GM19035 (cell line): Measurements from ENCODE around the gene ADGRL1.
"Not testable (repeated sequence)": the region's sequence is repeated elsewhere in the genome, so short reads cannot be mapped to it uniquely, and the experiment has no call there.

Experiments used
- ATAC-seq: cut with Tn5 transposase; IDR thresholded peaks from one replicate; pipeline ENCODE4 v1.9.1; 2021; ENCODE audit not compliant: unreplicated experiment

The ADGRL1 gene

DNA sequence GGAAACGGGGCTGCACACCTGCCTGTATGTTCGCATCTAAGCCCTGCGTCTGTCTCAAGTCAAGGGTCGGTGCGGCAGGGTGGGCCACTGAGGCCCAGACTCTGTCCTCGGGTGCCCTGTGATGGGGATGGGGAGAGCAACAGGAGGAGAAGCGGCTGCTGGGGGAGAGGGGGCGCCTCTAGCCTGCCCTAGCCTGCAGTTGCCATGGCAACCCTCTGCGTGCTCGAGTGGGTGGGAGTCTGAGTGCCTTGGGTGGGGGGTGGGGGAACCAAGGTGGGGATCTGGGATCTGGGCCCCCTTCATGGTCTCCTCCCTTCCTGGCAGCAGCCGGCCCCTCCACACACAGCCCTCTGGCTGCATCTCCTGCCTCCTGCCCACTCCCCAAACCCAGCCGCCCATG, 10.8 kb downstream of the ADGRL1 start:
- not testable (repeated sequence) for ATAC-seq

DNA sequence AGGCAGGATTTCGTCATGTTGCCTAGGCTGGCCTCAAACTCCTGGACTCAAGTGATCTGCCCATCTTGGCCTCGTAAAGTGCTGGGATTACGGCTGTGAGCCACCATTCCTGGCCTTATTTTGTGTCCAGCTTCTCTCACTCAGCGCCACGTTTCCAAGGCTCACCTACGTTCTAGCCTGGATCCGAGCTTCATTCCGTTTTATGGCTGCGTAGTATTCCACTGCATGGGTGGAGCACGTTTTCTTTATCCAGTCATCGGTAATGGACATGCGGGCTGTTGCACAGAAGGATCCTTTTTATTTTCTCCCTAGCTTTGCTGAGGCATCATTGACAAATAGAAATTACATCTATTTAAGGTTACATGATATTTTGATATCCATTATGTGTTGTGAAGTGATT, 16.6 kb downstream of the ADGRL1 start:
- no peak for ATAC-seq

- ATAC-seq, result not testable (repeated sequence)
These were observed 17.9 kb downstream of the ADGRL1 start for GRCh38 chr19:14188086-14188485.

DNA sequence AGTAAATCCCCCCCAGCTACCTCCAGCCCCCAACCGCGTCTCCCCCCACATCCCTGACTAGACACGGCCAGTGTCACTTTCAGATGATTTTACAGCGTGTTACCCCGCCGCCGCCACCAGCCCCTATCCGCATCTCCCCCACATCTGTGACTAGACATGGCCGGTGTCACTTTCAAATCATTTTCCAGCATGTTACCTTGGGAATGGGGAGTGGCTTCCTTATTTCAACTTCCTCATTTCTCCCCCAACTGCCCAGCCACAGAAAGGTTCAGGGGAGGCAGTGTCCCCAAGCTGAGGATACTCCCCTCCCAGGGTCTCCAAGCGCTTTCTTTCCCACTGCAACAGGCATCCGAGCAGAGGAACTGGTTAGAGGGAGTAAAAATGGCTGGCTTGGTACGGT, 18.4 kb downstream of the ADGRL1 start:
- ATAC-seq, result no peak

- not testable (repeated sequence) for ATAC-seq
These were observed 19.3 kb downstream of the ADGRL1 start for GRCh38 chr19:14186684-14187083.

- not testable (repeated sequence) for ATAC-seq
These were observed 20.3 kb downstream of the ADGRL1 start for GRCh38 chr19:14185691-14186090.

- ATAC-seq, result no peak
These were observed 20.8 kb downstream of the ADGRL1 start for GRCh38 chr19:14185158-14185557.

GRCh38 chr19:14183741-14184350, 22.1 kb downstream of the ADGRL1 start:
- no peak for ATAC-seq

GRCh38 chr19:14182476-14182875, 23.5 kb downstream of the ADGRL1 start:
- ATAC-seq, result no peak

DNA sequence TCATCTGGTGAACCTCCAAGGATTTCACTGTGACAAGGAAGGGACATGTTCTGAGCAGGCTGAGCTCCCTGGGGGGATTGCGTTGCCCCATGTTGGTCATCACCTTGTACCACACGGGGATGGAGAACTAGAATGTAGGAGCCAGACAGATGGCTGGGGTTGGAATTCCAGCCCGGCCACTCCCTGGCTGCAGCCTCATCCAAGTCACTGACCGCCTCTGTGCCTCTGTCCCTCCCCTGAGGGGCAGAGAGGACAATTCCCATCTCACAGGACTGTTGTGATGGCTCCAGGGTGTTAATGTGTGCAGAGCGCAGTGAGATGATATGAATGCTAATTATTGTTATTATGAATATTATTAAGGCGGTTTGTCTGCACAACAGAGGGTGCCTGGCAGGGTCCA, 24.1 kb downstream of the ADGRL1 start:
- no peak for ATAC-seq

- not testable (repeated sequence) for ATAC-seq
These were observed 24.8 kb downstream of the ADGRL1 start for GRCh38 chr19:14181199-14181598.

GRCh38 chr19:14177496-14178074, 28.4 kb downstream of the ADGRL1 start:
- ATAC-seq, result no peak

DNA sequence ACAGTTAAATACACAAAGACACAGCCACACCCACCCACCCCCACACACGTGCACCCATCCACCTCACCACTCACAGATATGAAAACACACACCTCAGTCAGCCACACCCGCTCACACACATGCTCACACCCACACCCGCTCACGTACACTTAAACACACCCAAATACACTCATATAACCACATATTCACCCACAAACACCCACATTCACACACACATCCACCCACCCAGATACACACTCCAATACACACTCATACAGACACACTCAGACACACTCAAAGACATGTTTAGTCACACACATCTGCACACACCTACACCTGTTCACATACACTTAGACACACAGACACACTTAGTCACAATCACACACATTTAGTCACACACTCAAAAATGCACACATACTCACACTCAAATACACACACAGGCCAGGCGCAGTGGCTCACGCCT, 30.6 kb downstream of the ADGRL1 start:
- no peak for ATAC-seq

DNA sequence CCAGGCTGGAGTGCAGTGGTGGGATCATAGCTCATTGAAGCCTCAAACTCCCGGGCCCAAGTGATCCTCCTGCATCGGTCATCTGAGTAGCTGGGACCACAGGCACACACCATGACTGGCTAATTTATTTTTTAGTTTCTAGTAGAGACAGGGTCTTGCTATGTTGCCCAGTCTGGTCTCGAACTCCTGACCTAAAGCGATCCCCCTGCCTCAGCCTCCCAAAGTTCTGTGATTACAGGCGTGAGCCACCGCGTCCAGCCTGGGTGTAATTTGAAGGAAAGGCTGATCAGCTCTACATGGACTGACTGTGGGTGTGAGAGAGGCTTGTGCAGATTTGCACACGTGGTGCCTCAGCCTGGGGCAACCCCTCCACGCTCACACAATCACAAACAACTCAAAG, 31.1 kb downstream of the ADGRL1 start:
- ATAC-seq, result no peak

DNA sequence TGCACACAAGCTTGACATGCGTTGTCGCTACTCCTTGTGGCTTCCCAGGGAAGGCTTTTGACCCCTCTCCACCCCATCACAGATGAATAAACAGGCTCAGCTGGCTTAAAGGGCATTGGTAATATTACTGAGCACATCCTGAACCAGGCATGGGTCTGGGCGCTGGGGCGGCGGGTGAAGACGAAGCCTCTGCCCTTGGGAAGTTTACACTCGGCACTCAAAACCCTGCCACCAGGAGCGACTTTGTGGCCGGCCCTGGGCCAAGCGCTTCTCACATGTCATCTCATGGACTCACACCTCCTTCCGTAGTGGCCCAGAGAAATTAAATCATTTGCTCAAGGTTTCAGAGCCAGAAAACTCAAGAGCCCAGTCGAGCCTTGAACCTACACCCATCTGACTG, 37.0 kb downstream of the ADGRL1 start:
- ATAC-seq, result no peak

- no peak for ATAC-seq
These were observed 37.6 kb downstream of the ADGRL1 start for GRCh38 chr19:14168259-14168972.

DNA sequence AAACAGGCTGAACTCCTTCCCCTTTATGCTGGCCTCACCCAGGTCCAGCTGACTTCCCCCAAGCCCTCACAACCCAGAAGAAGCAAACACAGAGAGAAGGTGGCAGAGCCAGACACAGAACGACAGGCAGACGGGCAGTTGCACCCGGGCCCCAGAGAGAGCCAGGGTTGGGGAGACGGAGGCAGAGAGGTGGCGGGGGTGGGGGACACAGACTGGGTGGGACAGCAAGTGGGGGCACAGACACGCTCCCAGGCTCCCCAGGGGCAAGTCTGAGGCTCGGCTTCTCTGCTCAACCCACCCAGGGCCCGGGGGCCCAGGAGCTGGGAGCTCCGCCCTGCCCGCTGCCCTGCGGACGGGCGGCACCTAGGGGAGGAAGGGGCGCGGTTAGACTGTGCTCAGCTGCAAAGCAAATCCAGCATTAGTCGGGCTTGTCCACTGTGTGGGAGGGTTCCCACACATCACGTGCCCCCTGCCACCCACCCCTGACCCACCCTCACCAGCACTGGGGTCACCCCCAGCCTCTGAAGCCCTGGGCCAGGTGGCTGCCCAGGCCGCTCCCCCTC, 38.3 kb downstream of the ADGRL1 start:
- no peak for ATAC-seq

- no peak for ATAC-seq
These were observed 38.9 kb downstream of the ADGRL1 start for GRCh38 chr19:14166999-14167575.

DNA sequence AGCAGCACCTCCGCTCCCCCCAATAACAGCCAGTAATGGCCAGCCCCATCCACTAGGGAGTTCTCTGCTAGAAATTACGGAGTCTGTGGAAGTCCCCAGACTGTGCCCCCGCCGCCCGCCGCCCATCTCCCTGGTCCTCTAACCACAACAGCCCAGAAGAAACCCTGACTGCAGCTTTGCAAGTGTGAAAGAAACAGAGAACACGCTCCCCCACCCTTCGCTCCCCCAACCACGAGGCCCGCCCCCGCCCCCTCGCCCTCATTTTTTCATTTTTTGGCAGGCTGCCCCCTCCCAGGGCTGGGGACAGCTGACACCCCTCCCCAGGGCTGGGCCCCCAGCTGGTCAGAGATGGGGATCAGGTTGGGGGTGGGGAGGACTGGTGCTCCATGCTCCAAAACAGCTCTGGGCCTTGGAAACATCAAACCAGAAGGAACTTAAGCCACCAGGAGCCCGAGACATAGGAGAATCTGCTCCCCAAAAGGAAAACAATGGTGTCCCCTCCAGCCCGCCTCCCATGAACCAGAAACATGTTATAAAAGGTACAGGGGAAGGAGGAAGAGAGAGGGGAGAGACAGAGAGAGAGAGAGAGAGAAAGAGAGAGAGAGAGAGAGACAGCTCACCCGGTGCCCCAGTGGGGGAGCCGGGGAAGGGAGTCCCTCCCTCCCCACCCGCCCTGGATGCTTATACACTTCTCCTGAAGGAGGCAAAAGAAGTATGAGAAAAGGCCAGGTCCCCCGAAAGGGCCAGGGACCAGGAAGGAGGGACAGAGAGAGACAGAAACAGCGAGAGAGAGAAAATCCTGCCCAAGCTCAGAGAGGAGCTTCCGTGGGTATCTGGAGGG, 39.8 kb downstream of the ADGRL1 start:
- ATAC-seq, result no peak

- ATAC-seq, result no peak
These were observed 41.1 kb downstream of the ADGRL1 start for GRCh38 chr19:14164724-14165493.
